ENCODE data around the gene SH2D4B.

Gene SH2D4B

GRCh38 chr10:80580638-80581468, 43.2 kb downstream of the SH2D4B start:
- DNase-seq (ENCODE audit: low spot score in 2 of 2): peak in 1 of 2 donors; percentile 15
- H3K36me3 Mint-ChIP-seq: no peaks in the 10 kb centered on the region
- no peak for ATAC-seq
- no peak overlapping the region for H3K27ac Mint-ChIP-seq
- no peaks in the 10 kb centered on the region for H3K4me1 Mint-ChIP-seq
- H3K4me3 Mint-ChIP-seq: no peak overlapping the region
- H3K9me3 Mint-ChIP-seq: no peaks in the 10 kb centered on the region

- Mint-ChIP-seq H3K4me1 (no peaks in the 10 kb centered on the region), H3K27ac (no peak overlapping the region), H3K9me3 (no peaks in the 10 kb centered on the region), H3K4me3 (no peak overlapping the region), H3K36me3 (no peaks in the 10 kb centered on the region)
- no peak for ATAC-seq
- peak in 1 of 2 donors; percentile 29 for DNase-seq (ENCODE audit: low spot score in 2 of 2)
These were observed 43.8 kb downstream of the SH2D4B start for GRCh38 chr10:80581469-80581835.

- H3K4me3 Mint-ChIP-seq: no peak overlapping the region
- no peaks in the 10 kb centered on the region for H3K4me1 Mint-ChIP-seq
- DNase-seq (ENCODE audit: low spot score in 2 of 2) (peak in 1 of 2 donors; percentile 23), ATAC-seq (no peak)
- H3K9me3 Mint-ChIP-seq: no peaks in the 10 kb centered on the region
- no peak overlapping the region for H3K27ac Mint-ChIP-seq
- no peaks in the 10 kb centered on the region for H3K36me3 Mint-ChIP-seq
These were observed 44.7 kb downstream of the SH2D4B start for GRCh38 chr10:80582286-80582960.

GRCh38 chr10:80583685-80584084, 46.0 kb downstream of the SH2D4B start:
- Mint-ChIP-seq H3K9me3 (no peaks in the 10 kb centered on the region), H3K4me1 (no peaks in the 10 kb centered on the region), H3K36me3 (no peaks in the 10 kb centered on the region), H3K27ac (no peak overlapping the region), H3K4me3 (no peak overlapping the region)
- ATAC-seq (no peak), DNase-seq (ENCODE audit: low spot score in 2 of 2) (no peak)

GRCh38 chr10:80585812-80586211, 48.1 kb downstream of the SH2D4B start:
- no peak for DNase-seq (ENCODE audit: low spot score in 2 of 2)
- Mint-ChIP-seq H3K27ac (no peak overlapping the region), H3K36me3 (no peaks in the 10 kb centered on the region), H3K4me3 (no peak overlapping the region), H3K9me3 (no peaks in the 10 kb centered on the region), H3K4me1 (no peaks in the 10 kb centered on the region)
- no peak for ATAC-seq

- no peak for DNase-seq (ENCODE audit: low spot score in 2 of 2)
- H3K9me3 Mint-ChIP-seq: no peaks in the 10 kb centered on the region
- no peak overlapping the region for H3K4me3 Mint-ChIP-seq
- no peaks in the 10 kb centered on the region for H3K36me3 Mint-ChIP-seq
- no peak overlapping the region for H3K27ac Mint-ChIP-seq
- no peaks in the 10 kb centered on the region for H3K4me1 Mint-ChIP-seq
- ATAC-seq: no peak
These were observed 50.8 kb downstream of the SH2D4B start for GRCh38 chr10:80588546-80588945.

GRCh38 chr10:80589726-80590373, 52.1 kb downstream of the SH2D4B start:
- ATAC-seq: peak; percentile 65
- H3K4me3 Mint-ChIP-seq: no peak overlapping the region

GRCh38 chr10:80590585-80591125, 53.0 kb downstream of the SH2D4B start:
- Mint-ChIP-seq H3K4me1 (no peaks in the 10 kb centered on the region), H3K27ac (peak overlapping the region; percentile 20), H3K36me3 (no peaks in the 10 kb centered on the region), H3K4me3 (no peak overlapping the region), H3K9me3 (no peaks in the 10 kb centered on the region)
- ATAC-seq: no peak
- no peak for DNase-seq (ENCODE audit: low spot score in 2 of 2)

More at GRCh38 chr10:80589726-80590373, 52.1 kb downstream of the SH2D4B start:
- no peaks in the 10 kb centered on the region for H3K9me3 Mint-ChIP-seq
- H3K4me1 Mint-ChIP-seq: no peaks in the 10 kb centered on the region
- no peaks in the 10 kb centered on the region for H3K36me3 Mint-ChIP-seq
- peak overlapping the region; percentile 20 for H3K27ac Mint-ChIP-seq
- no peak for DNase-seq (ENCODE audit: low spot score in 2 of 2)

GRCh38 chr10:80596391-80597257, 58.9 kb downstream of the SH2D4B start:
- H3K36me3 Mint-ChIP-seq: no peaks in the 10 kb centered on the region
- H3K4me3 Mint-ChIP-seq: no peak overlapping the region
- no peaks in the 10 kb centered on the region for H3K4me1 Mint-ChIP-seq
- no peak overlapping the region for H3K27ac Mint-ChIP-seq
- DNase-seq (ENCODE audit: low spot score in 2 of 2) (peak; percentile 15 to 55), ATAC-seq (peak; percentile 76)
- no peaks in the 10 kb centered on the region for H3K9me3 Mint-ChIP-seq

- H3K9me3 Mint-ChIP-seq: no peaks in the 10 kb centered on the region
- H3K4me3 Mint-ChIP-seq: no peak overlapping the region
- no peaks in the 10 kb centered on the region for H3K36me3 Mint-ChIP-seq
- H3K27ac Mint-ChIP-seq: no peak overlapping the region
- no peak for DNase-seq (ENCODE audit: low spot score in 2 of 2)
- no peaks in the 10 kb centered on the region for H3K4me1 Mint-ChIP-seq
- ATAC-seq: no peak
These were observed 60.5 kb downstream of the SH2D4B start for GRCh38 chr10:80598084-80598798.

- H3K4me1 Mint-ChIP-seq: no peaks in the 10 kb centered on the region
- DNase-seq (ENCODE audit: low spot score in 2 of 2) (no peak), ATAC-seq (no peak)
- H3K4me3 Mint-ChIP-seq: no peak overlapping the region
- no peaks in the 10 kb centered on the region for H3K9me3 Mint-ChIP-seq
- H3K27ac Mint-ChIP-seq: no peak overlapping the region
- no peaks in the 10 kb centered on the region for H3K36me3 Mint-ChIP-seq
These were observed 61.2 kb downstream of the SH2D4B start for GRCh38 chr10:80598951-80599350.

GRCh38 chr10:80599424-80599847, 61.7 kb downstream of the SH2D4B start:
- Mint-ChIP-seq H3K4me3 (no peak overlapping the region), H3K36me3 (no peaks in the 10 kb centered on the region), H3K9me3 (no peaks in the 10 kb centered on the region), H3K27ac (peak overlapping the region; percentile 32), H3K4me1 (no peaks in the 10 kb centered on the region)
- ATAC-seq (peak; percentile 65), DNase-seq (ENCODE audit: low spot score in 2 of 2) (peak; percentile 10 to 63)

- peak overlapping the region; percentile 32 for H3K27ac Mint-ChIP-seq
- no peak for ATAC-seq
- no peaks in the 10 kb centered on the region for H3K9me3 Mint-ChIP-seq
- DNase-seq (ENCODE audit: low spot score in 2 of 2): no peak
- H3K4me3 Mint-ChIP-seq: no peak overlapping the region
- H3K36me3 Mint-ChIP-seq: no peaks in the 10 kb centered on the region
- H3K4me1 Mint-ChIP-seq: no peaks in the 10 kb centered on the region
These were observed 62.6 kb downstream of the SH2D4B start for GRCh38 chr10:80600256-80600655.

- ATAC-seq: no peak
- H3K9me3 Mint-ChIP-seq: no peaks in the 10 kb centered on the region
- H3K27ac Mint-ChIP-seq: no peak overlapping the region
- H3K4me3 Mint-ChIP-seq: no peak overlapping the region
- no peak for DNase-seq (ENCODE audit: low spot score in 2 of 2)
- no peaks in the 10 kb centered on the region for H3K36me3 Mint-ChIP-seq
- H3K4me1 Mint-ChIP-seq: no peaks in the 10 kb centered on the region
These were observed 65.2 kb downstream of the SH2D4B start for GRCh38 chr10:80602881-80603280.

Measured in stimulated activated effector memory CD8-positive, alpha-beta T cell treated with anti-CD3 and anti-CD28 coated beads, Interleukin-12 subunit alpha, Interleukin-12 subunit beta, amount 100 ng/mL, for 72 hours (primary cell).